H1 (cell line): ENCODE data around the gene PTPRG. TPM values are rescaled to one million over a fixed set of nuclear protein-coding genes. Genes with fewer than 3 reads are reported as not detected.
A peak's percentile ranks its signal among the peaks of the same experiment; 100 is the strongest.

ENCODE experiments used
- CTCF ChIA-PET: fragments of 300-600 bp; sonication (Branson Sonifier 250); formaldehyde crosslinking; loops from one replicate; lab custom pipeline; 2021; ENCODE audit not compliant: partially characterized antibody; lab: Charles Lee
- POLR2A ChIA-PET: fragments of 300-600 bp; sonication (Branson Sonifier 250); formaldehyde crosslinking; loops from one replicate; lab custom pipeline; 2021; ENCODE audit warnings: inconsistent platforms; ENCODE audit not compliant: partially characterized antibody; lab: Charles Lee
- DNase-seq, 2 experiments: peaks; one replicate each; pipeline versions ENCODE4 v3.0.0 to v3.0.0-alpha.2; 2010 to 2022; ENCODE audit warnings: low spot score in 2 of 2, low read depth in 1 of 2, mixed read lengths in 1 of 2
- FAIRE-seq: peaks from 2 replicates; lab custom pipeline; 2011; peaks lifted over from hg19 to GRCh38; lab: Jason Lieb, UNC
- H2AFZ ChIP-seq: 2 replicates; pipeline ENCODE4 v1.8.1; 2012; ENCODE audit warnings: low read length, inconsistent platforms
- H2AK5ac ChIP-seq: 2 replicates; pipeline ENCODE4 v1.6.1; 2013; ENCODE audit warnings: low read depth, low read length
- H2BK120ac ChIP-seq: replicated peaks from 2 replicates; pipeline ENCODE3; 2013; ENCODE audit warnings: low read depth, low read length, inconsistent platforms
- H2BK12ac ChIP-seq: 2 replicates; pipeline ENCODE4 v1.6.1; 2013; ENCODE audit warnings: low read depth, low read length
- H2BK15ac ChIP-seq: 2 replicates; pipeline ENCODE4 v1.6.1; 2013; ENCODE audit warnings: low read length
- H2BK20ac ChIP-seq: 2 replicates; pipeline ENCODE4 v1.6.1; 2013; ENCODE audit warnings: low read length
- H2BK5ac ChIP-seq: 2 replicates; pipeline ENCODE4 v1.6.1; 2013; ENCODE audit warnings: low read depth, low read length
- H3K14ac ChIP-seq: 2 replicates; pipeline ENCODE4 v1.6.1; 2013; ENCODE audit warnings: inconsistent platforms; ENCODE audit not compliant: insufficient read length
- H3K18ac ChIP-seq: 2 replicates; pipeline ENCODE4 v1.6.1; 2013; ENCODE audit warnings: low read length; ENCODE audit errors: extremely low read depth
- H3K23ac ChIP-seq: 2 replicates; pipeline ENCODE4 v1.6.1; 2013; ENCODE audit warnings: inconsistent platforms; ENCODE audit not compliant: insufficient read length
- H3K23me2 ChIP-seq: 2 replicates; pipeline ENCODE4 v1.6.1; 2013; ENCODE audit warnings: low read depth, low read length
- H3K27ac ChIP-seq: 2 replicates; pipeline ENCODE4 v1.6.1; 2011; ENCODE audit warnings: low read depth, low read length, inconsistent platforms
- H3K27me3 ChIP-seq, 4 experiments: replicated peaks in 1 of 4; 1 replicate in 1 of 4; 2 replicates in 3 of 4; pipeline versions ENCODE4 v1.6.1 to v1.8.1; 2011 to 2013; ENCODE audit warnings: low read length in 3 of 4, mild to moderate bottlenecking in 3 of 4, inconsistent platforms in 2 of 4, mixed read lengths in 2 of 4, moderate library complexity in 1 of 4; ENCODE audit not compliant: control insufficient read depth in 3 of 4, insufficient read depth in 3 of 4; ENCODE audit errors: extremely low read depth in 1 of 4
- H3K36me3 ChIP-seq, 4 experiments: 2 replicates each; pipeline versions ENCODE4 v1.6.1 to v1.8.1; 2011 to 2013; ENCODE audit warnings: mild to moderate bottlenecking in 4 of 4, low read length in 3 of 4, moderate library complexity in 2 of 4, control low read depth in 1 of 4, inconsistent platforms in 1 of 4; ENCODE audit not compliant: insufficient read depth in 4 of 4, control insufficient read depth in 2 of 4
- H3K4ac ChIP-seq: replicated peaks from 2 replicates; pipeline ENCODE3; 2013; ENCODE audit warnings: low read length, low read depth, mixed read lengths, inconsistent platforms; ENCODE audit not compliant: insufficient read length
- H3K4me1 ChIP-seq, 4 experiments: replicated peaks in 1 of 4; 1 replicate in 1 of 4; 2 replicates in 3 of 4; pipeline versions ENCODE4 v1.6.1 to v1.8.1; 2011 to 2013; ENCODE audit warnings: low read length in 3 of 4, inconsistent platforms in 2 of 4, mixed read lengths in 1 of 4; ENCODE audit not compliant: insufficient read depth in 4 of 4, control insufficient read depth in 3 of 4
- H3K4me2 ChIP-seq, 2 experiments: 2 replicates each; pipeline versions ENCODE4 v1.6.1 to v1.8.1; 2011 to 2013; ENCODE audit warnings: low read depth in 2 of 2, low read length in 2 of 2, control low read depth in 1 of 2, inconsistent platforms in 1 of 2, mild to moderate bottlenecking in 1 of 2; ENCODE audit not compliant: insufficient read depth in 1 of 2
- H3K4me3 ChIP-seq, 4 experiments: fragments of 200-600, 300-600 bp in 1 of 4; sonication (generic), shearing (Covaris generic), sonication (Bioruptor Twin) in 1 of 4; 2 replicates each; pipeline versions ENCODE4 v1.5.1 to v1.8.1; 2011 to 2016; ENCODE audit warnings: low read length in 4 of 4, low read depth in 3 of 4, control low read depth in 2 of 4, inconsistent platforms in 2 of 4, mild to moderate bottlenecking in 2 of 4, mixed read lengths in 1 of 4, moderate library complexity in 1 of 4; ENCODE audit not compliant: insufficient read depth in 2 of 4; ENCODE audit errors: extremely low read depth in 1 of 4
- H3K56ac ChIP-seq: replicated peaks from 2 replicates; pipeline ENCODE3; 2013; ENCODE audit warnings: low read depth, mild to moderate bottlenecking, mixed read lengths, low read length, inconsistent platforms; ENCODE audit not compliant: insufficient read length
- H3K79me1 ChIP-seq: 2 replicates; pipeline ENCODE4 v1.6.1; 2013; ENCODE audit warnings: low read depth, low read length, control low read depth
- H3K79me2 ChIP-seq, 2 experiments: 2 replicates each; pipeline versions ENCODE4 v1.6.1 to v1.8.1; 2012 to 2013; ENCODE audit warnings: low read length in 2 of 2, mild to moderate bottlenecking in 2 of 2, inconsistent platforms in 1 of 2; ENCODE audit not compliant: insufficient read depth in 2 of 2, control insufficient read depth in 1 of 2
- H3K9ac ChIP-seq, 4 experiments: replicated peaks in 1 of 4; 1 replicate in 1 of 4; 2 replicates in 3 of 4; pipeline versions ENCODE4 v1.6.1 to v1.8.1; 2011 to 2013; ENCODE audit warnings: low read depth in 3 of 4, low read length in 3 of 4, control low read depth in 2 of 4, mild to moderate bottlenecking in 2 of 4, moderate library complexity in 2 of 4, inconsistent platforms in 1 of 4; ENCODE audit errors: extremely low read depth in 1 of 4
- H3K9me3 ChIP-seq, 2 experiments: 2 replicates each; pipeline versions ENCODE4 v1.6.1 to v1.8.1; 2012 to 2013; ENCODE audit warnings: mild to moderate bottlenecking in 2 of 2, moderate library complexity in 2 of 2, control low read depth in 1 of 2, inconsistent platforms in 1 of 2, low read depth in 1 of 2, low read length in 1 of 2, mixed read lengths in 1 of 2; ENCODE audit not compliant: insufficient read depth in 2 of 2
- H4K20me1 ChIP-seq, 2 experiments: replicated peaks in 1 of 2; 2 replicates each; pipeline versions ENCODE3 to v1.8.1; 2011 to 2013; ENCODE audit warnings: inconsistent platforms in 2 of 2, low read length in 2 of 2, mild to moderate bottlenecking in 1 of 2; ENCODE audit not compliant: insufficient read depth in 2 of 2, control insufficient read depth in 1 of 2
- H4K5ac ChIP-seq: 2 replicates; pipeline ENCODE4 v1.6.1; 2013; ENCODE audit warnings: low read length, low read depth, mixed read lengths, inconsistent platforms; ENCODE audit not compliant: insufficient read length
- H4K8ac ChIP-seq: 2 replicates; pipeline ENCODE4 v1.8.0; 2013; ENCODE audit warnings: mild to moderate bottlenecking, moderate library complexity, low read length, inconsistent platforms; ENCODE audit not compliant: insufficient read depth; ENCODE audit errors: extremely low read depth
- H4K91ac ChIP-seq: replicated peaks from 2 replicates; pipeline ENCODE3; 2013; ENCODE audit warnings: low read length, mixed read lengths, inconsistent platforms; ENCODE audit not compliant: insufficient read length
- CEBPB ChIP-seq: IDR thresholded peaks from 2 replicates; pipeline ENCODE4 v1.6.1; 2012; ENCODE audit warnings: low read depth, low read length
- CTBP2 ChIP-seq: IDR thresholded peaks from 2 replicates; pipeline ENCODE4 v1.7.0; 2011; ENCODE audit warnings: borderline replicate concordance, mild to moderate bottlenecking, moderate library complexity, mixed read lengths, low read length; ENCODE audit not compliant: insufficient read depth, insufficient read length
- WGBS, 2 experiments: shearing (Covaris generic) in 1 of 2; methylation state at CpG; one replicate each; pipeline versions ENCODE4 v1.1.6 to v1.1.7; 2013 to 2015; ENCODE audit warnings: low lambda C conversion rate in 2 of 2, mixed read lengths in 2 of 2, inconsistent platforms in 1 of 2, low coverage in 1 of 2, missing lambda C conversion rate in 1 of 2; ENCODE audit not compliant: insufficient replicate concordance in 2 of 2, insufficient coverage in 1 of 2, insufficient read length in 1 of 2; ENCODE audit errors: extremely low coverage in 1 of 2, missing lambda C conversion rate in 1 of 2; 5-methylcytosine and 5-hydroxymethylcytosine counted together
- polyA plus RNA-seq, 7 experiments: library from polyadenylated mRNA; depleted of rRNA in 3 of 7; stranded (reverse) in 5 of 7; unstranded in 2 of 7; fragments of >200 nt in 5 of 7; fragments of 200-250 nt in 2 of 7; gene quantifications; 1 replicate in 5 of 7; 2 replicates in 1 of 7; 4 replicates in 1 of 7; pipeline versions ENCODE4 v1.2.1 to v1.2.3, GENCODE V29; 2011 to 2013; ENCODE audit warnings: missing spikeins in 2 of 7, mixed read lengths in 2 of 7
- total RNA-seq: library from RNA; stranded (reverse); fragmentation: NEBNext Ultra II Directional; extraction: Animal tissue kit (Norgen Biotek cat#: 25700); gene quantifications from 2 replicates; pipeline ENCODE4 v1.2.1, GENCODE V29; 2021

The PTPRG gene
- total and polyA plus RNA-seq, 2 of the 8 experiments (the other 6 are each of a cell fraction or from before 2014, with no cell fraction given) = 23.3 to 96.2 TPM

DNA sequence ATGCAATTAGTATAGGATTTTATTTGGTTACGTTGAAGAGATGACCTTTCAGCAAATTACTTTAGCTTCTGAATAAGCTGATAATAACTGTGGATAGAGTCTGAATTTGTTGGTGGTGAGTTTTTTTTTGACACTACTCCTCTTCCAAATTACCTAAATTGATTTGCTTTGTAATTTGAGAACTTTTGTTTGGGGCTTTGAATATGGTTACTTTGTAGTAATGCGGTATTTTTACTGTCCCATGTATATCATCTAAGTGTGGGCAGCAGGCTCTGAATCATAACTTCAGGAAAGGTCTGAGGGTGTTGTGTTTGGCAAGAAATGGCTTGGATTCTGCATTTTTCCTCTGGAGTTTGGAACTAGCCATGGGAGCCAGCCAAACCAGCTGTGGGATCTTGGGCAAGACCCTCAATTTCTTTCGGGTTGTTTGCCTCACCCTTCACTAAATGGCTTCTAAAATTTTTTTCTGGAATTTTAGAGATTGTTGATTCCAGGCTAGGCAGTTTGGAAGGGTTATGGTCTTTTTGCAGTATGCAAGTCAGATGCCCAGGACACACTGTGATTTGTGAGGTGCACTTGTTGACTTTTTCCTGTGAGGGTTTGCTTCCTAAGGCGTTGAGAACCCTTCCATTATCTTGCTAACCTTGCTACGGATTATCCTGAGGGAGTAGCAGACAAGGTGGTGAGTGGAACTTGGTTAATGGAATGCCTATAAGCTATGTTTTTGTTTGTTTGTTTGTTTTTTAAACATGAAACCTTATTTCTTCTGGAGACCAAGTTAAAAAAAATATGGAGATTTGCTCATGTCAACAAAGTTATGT lies 10.4 kb downstream of the PTPRG start:
- Histone ChIP-seq H3K27me3 (no peaks in the 10 kb centered on the region), H3K4me2 (peak overlapping the region; percentile 45 to 61), H3K9me3 (no peaks in the 10 kb centered on the region), H3K4me1 (peaks cover 3 to 24% (median 11%) of the 10 kb centered on the region in 4 experiments; a peak in 5 of 7 replicates), H3K79me2 (peaks cover 58 to 100% of the 10 kb centered on the region in 2 experiments), H3K27ac (no peak overlapping the region), H4K8ac (no peak overlapping the region), H3K23ac (no peak overlapping the region), H2AK5ac (no peak overlapping the region), H3K23me2 (no peaks in the 10 kb centered on the region), H4K5ac (no peak overlapping the region), H2BK12ac (no peak overlapping the region), H2BK120ac (no peak overlapping the region), H3K14ac (no peak overlapping the region), H3K4me3 (peak overlapping the region in 1 of 4 experiments; percentile 1; a peak in 1 of 8 replicates), H2BK20ac (peak overlapping the region; percentile 24; the same call in 1 of the 2 replicates), H2BK5ac (no peak overlapping the region), H3K18ac (no peak overlapping the region), H2BK15ac (no peak overlapping the region), H3K36me3 (peaks cover 0 to 7% (median 0%) of the 10 kb centered on the region in 4 experiments; a peak in 1 of 8 replicates), H4K20me1 (peaks cover 39% of the 10 kb centered on the region in 2 experiments), H2AFZ (no peak overlapping the region), H3K9ac (no peak overlapping the region), H3K79me1 (peaks cover 8% of the 10 kb centered on the region), H3K56ac (no peak overlapping the region), H4K91ac (no peak overlapping the region), H3K4ac (no peak overlapping the region)
- TF ChIP-seq CTBP2 (no peak), CEBPB (peak; percentile 6; the same call in 1 of the 2 replicates)
- WGBS, 2 experiments = 50% methylated on average over 5 of the region's 5 CpGs; no CpG with 5 or more reads in 1 of the 2 experiments
- ChIA-PET CTCF (interaction anchor here (1.0 to 3.0 kb wide), 3 partner anchors 7 to 615 kb away, joined by 4 to 17 read pairs (median 4); no protein-coding TSS in a partner anchor), POLR2A (interaction anchor here (0.6 to 15.0 kb wide), 7 partner anchors 7 to 109 kb away, joined by 3 to 200 read pairs (median 5); partner anchors contain the start of gene PTPRG)
- FAIRE-seq = peak; percentile 73
- DNase-seq = peak in 1 of 2 experiments; percentile 39
